Stimulated activated CD4-positive, alpha-beta T cell treated with anti-CD3 and anti-CD28 coated beads, TNF-alpha, amount 100 ng/mL, for 4 hours (primary cell): Measurements from ENCODE around the gene BRME1.
A peak's percentile ranks its signal among the peaks of the same experiment; 100 is the strongest.
"Not testable (repeated sequence)": the region's sequence is repeated elsewhere in the genome, so short reads cannot be mapped to it uniquely, and the experiment has no call there.

ENCODE experiments used
- DNase-seq, 3 experiments: peaks; one replicate each; pipeline ENCODE4 v3.0.0-alpha.2; 2020; ENCODE audit warnings: low read depth in 3 of 3

BRME1 gene

GRCh38 chr19:13865571-13866462, 40.1 kb downstream of the BRME1 start:
- DNase-seq: no peak

DNA sequence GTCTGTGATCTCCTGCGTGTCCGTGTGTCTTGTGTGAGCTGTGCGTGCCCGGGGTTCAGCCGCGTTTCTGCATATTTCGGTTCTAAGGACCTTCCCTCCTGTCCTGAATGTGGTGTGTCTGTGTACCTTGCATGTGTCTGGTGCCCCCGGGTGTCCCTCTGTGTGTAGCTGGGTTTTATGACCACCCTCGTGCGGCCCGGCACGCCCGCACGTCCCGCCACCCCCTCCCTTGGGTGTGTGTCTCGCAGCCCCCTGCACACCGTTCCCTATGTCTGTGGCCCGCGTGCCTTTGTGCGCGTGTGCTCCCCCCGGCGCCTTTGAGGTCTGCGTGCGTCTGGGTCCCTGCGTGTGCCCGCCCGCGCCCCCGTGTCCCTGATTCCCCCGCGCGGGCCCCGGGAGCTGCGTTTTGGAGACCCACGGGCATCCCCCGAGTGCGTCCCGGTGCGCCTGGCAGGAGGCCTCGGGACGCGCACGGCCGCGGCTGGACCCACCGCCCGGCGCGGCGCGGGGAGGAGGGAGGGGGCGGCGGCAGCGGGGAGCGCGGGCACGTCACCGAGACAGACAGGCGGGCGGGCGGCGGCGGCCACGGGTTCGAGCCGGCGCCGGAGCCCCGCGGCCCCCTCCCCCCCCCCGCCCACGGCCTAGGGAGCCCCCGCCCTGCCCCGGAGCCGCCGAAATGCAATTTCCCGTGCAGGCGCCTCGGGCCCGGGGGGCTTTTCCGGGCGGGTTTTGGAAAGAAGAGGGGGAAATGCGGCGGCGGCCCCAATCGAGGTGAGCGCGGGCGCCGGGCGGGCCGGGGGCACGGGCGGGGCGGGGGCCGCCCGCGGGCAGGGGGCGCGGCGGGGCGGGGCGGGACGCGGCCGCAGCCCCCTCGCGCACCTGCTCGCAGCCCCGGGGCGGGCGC, 41.0 kb downstream of the BRME1 start:
- no peak for DNase-seq

GRCh38 chr19:13864046-13864666, 41.8 kb downstream of the BRME1 start:
- no peak for DNase-seq

GRCh38 chr19:13861714-13862531, 44.0 kb downstream of the BRME1 start:
- DNase-seq: peak; percentile 79 to 82 (median 81)

- no peak for DNase-seq
Measured at GRCh38 chr19:13861392-13861713, 44.6 kb downstream of the BRME1 start.

DNA sequence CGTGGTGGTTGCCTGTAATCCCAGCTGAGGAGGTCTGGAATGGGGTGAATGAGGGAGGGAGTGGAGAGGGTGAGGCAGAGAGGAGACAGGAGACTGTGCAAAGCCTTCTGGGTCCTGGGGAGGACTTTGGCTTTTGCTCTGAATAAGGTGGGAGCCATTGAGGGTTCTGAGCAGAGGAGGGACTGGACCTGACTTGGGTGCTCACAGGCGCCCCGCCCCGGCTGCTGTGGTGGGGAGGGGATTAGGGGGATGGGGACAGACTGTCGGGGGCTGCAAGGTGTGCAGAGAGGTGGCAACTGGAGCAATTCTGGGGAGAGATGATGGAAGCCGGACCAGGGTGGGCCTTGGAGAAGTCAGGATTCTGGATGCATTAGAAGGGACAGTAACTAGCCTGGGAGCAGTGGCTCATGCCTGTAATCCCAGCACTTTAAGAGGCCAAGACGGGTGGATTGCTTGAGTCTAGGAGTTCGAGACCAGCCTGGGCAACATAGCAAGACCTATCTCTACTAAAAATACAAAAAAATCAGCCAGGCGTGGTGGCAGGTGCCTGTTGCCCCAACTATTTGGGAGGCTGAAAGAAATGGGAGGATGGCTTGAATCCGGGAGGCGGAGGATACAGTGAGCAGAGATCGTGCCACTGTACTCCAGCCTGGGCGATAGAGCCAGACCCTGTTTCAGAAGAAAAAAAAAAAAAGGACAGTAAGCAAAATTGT, 45.1 kb downstream of the BRME1 start:
- no peak for DNase-seq

GRCh38 chr19:13859361-13859880, 46.5 kb downstream of the BRME1 start:
- no peak for DNase-seq

DNA sequence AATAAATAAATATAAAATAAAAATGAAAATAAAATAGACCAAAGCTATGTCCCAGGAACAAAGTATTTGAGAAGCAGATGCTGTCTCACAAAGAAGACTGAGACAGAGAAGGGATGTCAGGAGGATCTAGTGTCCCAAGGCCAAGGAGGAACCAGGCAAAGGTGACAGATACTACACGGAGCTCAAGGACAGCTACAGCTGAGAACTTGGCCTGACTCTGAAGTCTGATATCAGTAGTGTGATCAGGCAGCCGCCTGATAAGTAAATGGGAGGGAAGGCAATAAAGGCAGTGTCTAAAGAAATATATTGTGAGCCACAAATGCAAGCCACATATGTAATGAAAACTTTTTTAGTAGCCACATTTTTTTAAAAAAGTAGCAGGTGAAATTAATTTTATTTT, 49.4 kb downstream of the BRME1 start:
- DNase-seq: no peak

DNA sequence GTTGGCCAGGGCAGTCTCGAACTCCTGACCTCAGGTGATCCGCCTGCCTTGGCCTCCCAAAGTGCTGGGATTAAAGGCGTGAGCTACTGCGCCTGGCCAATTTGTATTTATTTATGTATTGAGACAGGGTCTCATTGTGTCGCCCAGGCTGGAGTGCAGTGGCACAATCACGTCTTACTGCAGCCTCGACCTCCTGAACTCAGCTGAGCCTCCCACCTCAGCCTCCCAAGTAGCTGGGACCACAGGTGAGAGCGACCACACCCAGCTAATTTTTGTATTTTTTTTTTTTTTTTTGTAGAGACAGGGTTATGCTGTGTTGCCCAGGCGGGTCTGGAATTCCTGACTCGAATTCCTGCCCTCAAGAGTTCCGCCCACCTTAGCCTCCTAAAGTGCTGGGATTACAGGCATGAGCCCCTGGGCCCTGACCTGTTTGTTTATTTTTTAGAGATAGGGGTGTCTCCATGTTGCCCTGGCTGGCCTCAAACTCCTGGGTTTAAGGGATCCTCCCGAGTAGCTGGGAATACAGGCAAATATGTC, 53.7 kb downstream of the BRME1 start:
- DNase-seq: not testable (repeated sequence)

DNA sequence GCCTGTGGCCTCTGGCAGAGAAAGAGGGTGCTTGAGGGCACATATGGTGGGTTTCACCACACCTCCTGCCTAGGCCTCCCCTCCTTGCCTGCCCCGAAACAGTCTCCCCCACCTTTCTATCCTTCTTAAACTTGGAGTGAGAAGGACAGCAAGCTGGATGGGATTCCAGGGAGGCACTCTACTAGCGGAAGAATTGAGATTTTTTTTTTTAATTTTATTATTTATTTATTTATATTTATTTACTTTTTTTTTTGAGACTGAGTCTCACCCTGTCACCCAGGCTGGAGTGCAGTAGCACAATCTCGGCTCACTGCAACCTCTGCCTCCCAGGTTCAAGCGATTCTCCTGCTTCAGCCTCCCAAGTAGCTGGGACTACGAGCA, 54.2 kb downstream of the BRME1 start:
- DNase-seq: not testable (repeated sequence)

GRCh38 chr19:13850910-13851733, 54.8 kb downstream of the BRME1 start:
- peak in 2 of 3 experiments; percentile 45 to 63 for DNase-seq

DNA sequence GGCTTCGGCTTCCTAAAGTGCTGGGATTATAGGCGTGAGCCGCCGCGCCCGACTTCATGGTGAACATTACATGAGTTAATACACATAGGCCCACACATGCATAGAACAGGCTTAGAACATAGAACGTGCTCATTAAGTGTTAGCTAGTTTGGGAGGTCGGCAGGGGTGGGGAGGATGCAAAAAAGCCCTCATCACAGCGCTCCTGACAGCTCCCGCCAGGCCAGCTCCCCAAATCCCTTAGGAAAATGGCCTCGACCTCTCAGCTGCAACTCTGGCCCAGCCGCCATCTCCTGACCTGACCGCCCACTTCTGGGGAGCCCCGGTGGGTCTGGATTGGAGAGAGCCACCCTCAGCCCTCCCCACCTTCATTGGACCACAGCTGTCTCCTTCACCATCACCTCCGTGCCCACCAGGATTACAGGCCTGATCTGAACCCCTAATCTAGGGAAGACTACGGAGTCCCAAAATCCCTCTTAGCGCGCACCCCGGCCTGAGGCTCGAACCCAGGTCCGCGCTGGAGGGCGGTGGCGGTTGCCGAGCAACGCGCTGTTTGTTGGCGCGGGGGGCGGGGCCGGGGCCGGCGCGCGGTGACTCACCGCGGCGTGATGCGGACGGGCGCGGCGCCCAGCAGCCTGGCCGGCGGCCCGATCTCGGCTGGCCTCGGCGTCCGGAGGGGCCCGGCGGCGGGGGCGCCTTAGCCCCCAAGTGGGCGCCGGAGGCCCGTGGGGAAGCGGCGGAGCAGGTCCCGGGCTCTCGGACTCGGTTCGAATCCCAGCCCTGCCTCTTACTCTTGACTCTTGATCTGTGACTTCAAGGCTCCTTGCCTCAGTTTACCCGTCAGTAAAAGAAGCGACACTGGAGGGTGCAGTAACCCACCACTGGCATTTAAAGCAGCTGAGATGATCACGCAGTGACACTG, 55.7 kb downstream of the BRME1 start:
- peak in 1 of 3 experiments; percentile 49 for DNase-seq

DNA sequence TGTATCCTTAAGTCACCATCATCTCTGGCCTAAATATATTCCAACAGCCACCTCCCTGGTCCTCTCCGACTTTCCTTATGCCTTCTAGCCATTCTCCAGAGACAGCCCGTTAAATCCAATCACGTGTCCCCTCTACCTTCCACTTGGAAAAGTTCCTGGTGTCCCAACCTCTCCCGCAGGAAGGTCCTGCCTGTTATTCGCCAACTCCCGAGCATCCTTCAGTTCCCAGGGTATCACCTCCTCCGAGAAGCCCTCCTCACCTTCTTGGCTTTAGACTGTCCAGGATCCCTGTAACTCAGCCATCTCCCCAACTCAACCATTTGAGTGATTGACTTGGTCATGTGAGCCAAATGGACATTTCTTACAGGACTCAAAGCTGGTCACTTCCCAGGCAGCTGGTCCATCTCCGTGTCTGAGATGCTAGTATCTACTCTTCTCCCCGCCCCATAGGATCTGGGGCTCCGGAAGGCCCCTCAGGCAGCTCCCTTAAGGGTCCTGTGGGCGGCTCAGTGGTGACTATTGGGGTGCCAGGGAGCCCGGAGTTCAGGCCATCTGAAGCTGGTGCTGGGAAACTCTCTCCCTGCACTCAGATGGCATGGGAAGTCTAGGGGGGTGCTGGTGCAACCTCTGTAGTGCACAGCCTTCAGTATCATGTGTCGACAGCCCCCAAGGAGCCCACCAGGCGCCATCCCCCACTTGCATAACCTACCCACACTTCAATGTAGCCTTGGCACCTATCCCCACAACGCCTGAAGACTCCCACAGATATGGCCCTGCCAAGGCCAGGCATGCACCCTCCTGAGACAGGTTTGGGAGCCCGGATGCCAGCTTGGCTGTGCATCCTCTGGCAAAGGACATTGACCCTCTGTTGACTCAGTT, 56.9 kb downstream of the BRME1 start:
- DNase-seq: no peak

DNA sequence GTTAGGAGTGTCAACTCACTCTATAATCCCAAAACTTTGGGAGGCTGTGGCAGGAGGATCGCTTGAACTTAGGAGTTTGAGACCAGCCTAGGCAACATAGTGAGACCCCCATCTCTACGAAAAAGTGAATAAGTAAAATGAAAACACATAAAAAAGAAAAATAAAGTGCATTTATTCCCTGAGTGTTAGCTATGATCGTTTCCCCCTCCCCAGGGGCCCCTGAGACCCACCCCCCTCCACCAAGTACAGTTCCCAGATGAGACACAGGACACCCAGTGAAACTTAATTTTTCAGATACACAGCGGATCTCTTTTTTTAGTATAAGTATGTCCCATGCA, 57.6 kb downstream of the BRME1 start:
- DNase-seq: no peak

DNA sequence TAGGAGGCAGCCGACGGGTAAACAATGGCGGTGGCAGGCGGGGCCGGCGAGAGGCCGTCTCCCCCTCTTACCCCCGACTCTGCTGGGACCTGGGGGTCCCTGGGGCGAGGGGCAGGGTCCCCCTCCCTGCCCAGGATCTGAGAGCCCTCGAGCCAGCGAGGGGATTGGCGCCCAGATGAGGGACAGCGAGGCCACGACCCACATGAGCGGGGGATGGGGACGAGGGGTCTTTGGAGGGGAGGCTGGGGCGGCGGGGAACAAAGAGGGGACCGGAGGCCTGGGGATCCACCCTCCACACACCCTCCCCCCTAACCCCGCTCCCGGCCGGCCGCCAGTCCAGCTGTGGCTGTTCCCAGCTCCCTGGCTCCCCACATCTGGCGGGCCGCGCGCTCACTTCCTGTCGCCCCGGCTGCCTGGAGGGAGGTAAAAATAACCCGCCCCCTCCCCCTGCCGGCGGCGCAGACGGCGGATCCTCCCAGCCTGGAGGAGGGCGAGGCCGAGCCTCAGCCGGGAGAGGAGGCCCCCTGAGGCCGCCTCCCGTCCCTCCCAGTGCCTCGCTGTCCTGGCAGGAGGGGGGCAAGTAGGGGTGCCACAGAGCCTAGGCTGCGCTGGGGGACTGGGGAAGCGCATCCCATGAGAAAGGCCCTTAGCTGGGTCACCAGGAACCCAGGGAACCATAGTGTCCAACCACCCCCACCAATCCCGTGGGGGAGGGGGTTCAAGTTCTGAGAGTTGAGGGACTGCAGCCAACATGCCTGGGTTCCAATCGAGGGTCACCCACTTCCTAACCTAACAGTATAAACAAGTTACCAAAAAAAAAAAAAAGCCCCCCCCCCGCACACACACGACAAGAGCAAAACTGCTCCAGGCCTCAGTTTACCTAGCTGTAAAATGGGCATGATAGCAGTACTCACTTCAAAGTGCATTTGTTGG, 58.2 kb downstream of the BRME1 start:
- DNase-seq: peak; percentile 51 to 65 (median 64)
